HepG2 (cell line): ENCODE measurements around the gene ODAM. TPM values are rescaled to one million over a fixed set of nuclear protein-coding genes. Genes with fewer than 3 reads are reported as not detected.

ENCODE experiments used
- AFF4 ChIP-seq: sonication (generic); formaldehyde crosslinking; IDR thresholded peaks from 2 replicates; pipeline ENCODE4 v1.4.0; 2020; ENCODE audit warnings: missing genetic modification reagents
- BCLAF1 ChIP-seq: fragments of 450-650 bp; IDR thresholded peaks from 2 replicates; pipeline ENCODE4 v1.6.1; 2017; ENCODE audit warnings: mild to moderate bottlenecking
- DPF2 ChIP-seq: sonication (generic); formaldehyde crosslinking; IDR thresholded peaks from 2 replicates; pipeline ENCODE4 v1.4.0; 2020; ENCODE audit warnings: mild to moderate bottlenecking, low read depth, missing genetic modification reagents, borderline replicate concordance
- JDP2 ChIP-seq: sonication (generic); formaldehyde crosslinking; IDR thresholded peaks from 2 replicates; pipeline ENCODE4 v1.8.1; 2022; ENCODE audit warnings: missing genetic modification reagents, borderline replicate concordance
- JUNB ChIP-seq: sonication (generic); formaldehyde crosslinking; IDR thresholded peaks from 2 replicates; pipeline ENCODE4 v1.8.0; 2022; ENCODE audit warnings: missing genetic modification reagents, mild to moderate bottlenecking, borderline replicate concordance
- MTF1 ChIP-seq: sonication (generic); formaldehyde crosslinking; IDR thresholded peaks from 2 replicates; pipeline ENCODE4 v1.5.0; 2020; ENCODE audit warnings: missing genetic modification reagents
- NCOA1 ChIP-seq: sonication (generic); formaldehyde crosslinking; IDR thresholded peaks from 2 replicates; pipeline ENCODE4 v1.9.0; 2021; ENCODE audit warnings: missing genetic modification reagents
- REXO4 ChIP-seq: sonication (generic); formaldehyde crosslinking; IDR thresholded peaks from 2 replicates; pipeline ENCODE4 v1.8.0; 2022; ENCODE audit warnings: missing genetic modification reagents, mild to moderate bottlenecking, borderline replicate concordance
- ZNF652 ChIP-seq: IDR thresholded peaks from 2 replicates; pipeline ENCODE4 v1.6.1; 2016; ENCODE audit warnings: low read depth, borderline replicate concordance
- ZNF713 ChIP-seq: sonication (generic); formaldehyde crosslinking; IDR thresholded peaks from 2 replicates; pipeline ENCODE4 v1.4.0; 2020; ENCODE audit warnings: mild to moderate bottlenecking, missing genetic modification reagents
- polyA plus RNA-seq, 8 experiments: library from polyadenylated mRNA; depleted of rRNA in 3 of 8; stranded (reverse) in 7 of 8; unstranded in 1 of 8; fragments of >200 nt; fragmentation: Illumina TruSeq in 4 of 8; extraction: Trizol in 4 of 8; gene quantifications; 2 replicates each; pipeline versions ENCODE4 v1.2.1 to v1.2.3, GENCODE V29; 2011 to 2016; ENCODE audit warnings: low read depth in 4 of 8, missing spikeins in 1 of 8, mixed read lengths in 1 of 8; ENCODE audit not compliant: insufficient read depth in 1 of 8
- total RNA-seq, 5 experiments: library from RNA; depleted of rRNA; stranded (reverse); fragments of >200 nt; fragmentation: Illumina TruSeq; extraction: Trizol; gene quantifications; 2 replicates each; pipeline ENCODE4 v1.2.3, GENCODE V29; 2016; ENCODE audit warnings: low read depth in 1 of 5
- TF ChIP-seq, protein P1 (sequence below): sonication (generic); formaldehyde crosslinking; IDR thresholded peaks from 2 replicates; pipeline ENCODE4 v1.4.0; 2020; ENCODE audit warnings: missing genetic modification reagents, borderline replicate concordance
- TF ChIP-seq, protein P2 (sequence below): sonication (generic); formaldehyde crosslinking; IDR thresholded peaks from 2 replicates; pipeline ENCODE4 v1.9.0; 2021; ENCODE audit warnings: missing genetic modification reagents, mild to moderate bottlenecking, borderline replicate concordance
- TF ChIP-seq, protein P3 (sequence below): sonication (generic); formaldehyde crosslinking; IDR thresholded peaks from 2 replicates; pipeline ENCODE4 v1.8.0; 2022; ENCODE audit warnings: missing genetic modification reagents, mild to moderate bottlenecking, moderate library complexity, borderline replicate concordance

Gene ODAM
- total and polyA plus RNA-seq, 2 of the 13 experiments (the other 11 are each of a cell fraction or from before 2014, with no cell fraction given) = 94.6 to 115 TPM

GRCh38 chr4:70182517-70183167 lies 12.9 kb upstream of the ODAM start (continued):
- TF ChIP-seq, protein P1, sequence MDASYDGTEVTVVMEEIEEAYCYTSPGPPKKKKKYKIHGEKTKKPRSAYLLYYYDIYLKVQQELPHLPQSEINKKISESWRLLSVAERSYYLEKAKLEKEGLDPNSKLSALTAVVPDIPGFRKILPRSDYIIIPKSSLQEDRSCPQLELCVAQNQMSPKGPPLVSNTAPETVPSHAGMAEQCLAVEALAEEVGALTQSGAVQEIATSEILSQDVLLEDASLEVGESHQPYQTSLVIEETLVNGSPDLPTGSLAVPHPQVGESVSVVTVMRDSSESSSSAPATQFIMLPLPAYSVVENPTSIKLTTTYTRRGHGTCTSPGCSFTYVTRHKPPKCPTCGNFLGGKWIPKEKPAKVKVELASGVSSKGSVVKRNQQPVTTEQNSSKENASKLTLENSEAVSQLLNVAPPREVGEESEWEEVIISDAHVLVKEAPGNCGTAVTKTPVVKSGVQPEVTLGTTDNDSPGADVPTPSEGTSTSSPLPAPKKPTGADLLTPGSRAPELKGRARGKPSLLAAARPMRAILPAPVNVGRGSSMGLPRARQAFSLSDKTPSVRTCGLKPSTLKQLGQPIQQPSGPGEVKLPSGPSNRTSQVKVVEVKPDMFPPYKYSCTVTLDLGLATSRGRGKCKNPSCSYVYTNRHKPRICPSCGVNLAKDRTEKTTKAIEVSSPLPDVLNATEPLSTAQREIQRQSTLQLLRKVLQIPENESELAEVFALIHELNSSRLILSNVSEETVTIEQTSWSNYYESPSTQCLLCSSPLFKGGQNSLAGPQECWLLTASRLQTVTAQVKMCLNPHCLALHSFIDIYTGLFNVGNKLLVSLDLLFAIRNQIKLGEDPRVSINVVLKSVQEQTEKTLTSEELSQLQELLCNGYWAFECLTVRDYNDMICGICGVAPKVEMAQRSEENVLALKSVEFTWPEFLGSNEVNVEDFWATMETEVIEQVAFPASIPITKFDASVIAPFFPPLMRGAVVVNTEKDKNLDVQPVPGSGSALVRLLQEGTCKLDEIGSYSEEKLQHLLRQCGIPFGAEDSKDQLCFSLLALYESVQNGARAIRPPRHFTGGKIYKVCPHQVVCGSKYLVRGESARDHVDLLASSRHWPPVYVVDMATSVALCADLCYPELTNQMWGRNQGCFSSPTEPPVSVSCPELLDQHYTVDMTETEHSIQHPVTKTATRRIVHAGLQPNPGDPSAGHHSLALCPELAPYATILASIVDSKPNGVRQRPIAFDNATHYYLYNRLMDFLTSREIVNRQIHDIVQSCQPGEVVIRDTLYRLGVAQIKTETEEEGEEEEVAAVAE = no peak
- TF ChIP-seq AFF4 (CRISPR knock-in tag) (no peak; the same call in 1 of the 2 replicates), ZNF652 (CRISPR knock-in tag) (peak; percentile 67; the same call in 1 of the 2 replicates), NCOA1 (CRISPR knock-in tag) (peak; percentile 95), JDP2 (CRISPR knock-in tag) (no peak; the same call in 1 of the 2 replicates), MTF1 (CRISPR knock-in tag) (no peak), REXO4 (CRISPR knock-in tag) (no peak), ZNF713 (CRISPR knock-in tag) (no peak), BCLAF1 (no peak), JUNB (CRISPR knock-in tag) (peak; percentile 77; the same call in 1 of the 2 replicates), DPF2 (CRISPR knock-in tag) (peak; percentile 71)
- TF ChIP-seq, protein P2, sequence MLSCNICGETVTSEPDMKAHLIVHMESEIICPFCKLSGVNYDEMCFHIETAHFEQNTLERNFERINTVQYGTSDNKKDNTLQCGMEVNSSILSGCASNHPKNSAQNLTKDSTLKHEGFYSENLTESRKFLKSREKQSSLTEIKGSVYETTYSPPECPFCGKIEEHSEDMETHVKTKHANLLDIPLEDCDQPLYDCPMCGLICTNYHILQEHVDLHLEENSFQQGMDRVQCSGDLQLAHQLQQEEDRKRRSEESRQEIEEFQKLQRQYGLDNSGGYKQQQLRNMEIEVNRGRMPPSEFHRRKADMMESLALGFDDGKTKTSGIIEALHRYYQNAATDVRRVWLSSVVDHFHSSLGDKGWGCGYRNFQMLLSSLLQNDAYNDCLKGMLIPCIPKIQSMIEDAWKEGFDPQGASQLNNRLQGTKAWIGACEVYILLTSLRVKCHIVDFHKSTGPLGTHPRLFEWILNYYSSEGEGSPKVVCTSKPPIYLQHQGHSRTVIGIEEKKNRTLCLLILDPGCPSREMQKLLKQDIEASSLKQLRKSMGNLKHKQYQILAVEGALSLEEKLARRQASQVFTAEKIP (CRISPR knock-in tag) = no peak
- TF ChIP-seq, protein P3, sequence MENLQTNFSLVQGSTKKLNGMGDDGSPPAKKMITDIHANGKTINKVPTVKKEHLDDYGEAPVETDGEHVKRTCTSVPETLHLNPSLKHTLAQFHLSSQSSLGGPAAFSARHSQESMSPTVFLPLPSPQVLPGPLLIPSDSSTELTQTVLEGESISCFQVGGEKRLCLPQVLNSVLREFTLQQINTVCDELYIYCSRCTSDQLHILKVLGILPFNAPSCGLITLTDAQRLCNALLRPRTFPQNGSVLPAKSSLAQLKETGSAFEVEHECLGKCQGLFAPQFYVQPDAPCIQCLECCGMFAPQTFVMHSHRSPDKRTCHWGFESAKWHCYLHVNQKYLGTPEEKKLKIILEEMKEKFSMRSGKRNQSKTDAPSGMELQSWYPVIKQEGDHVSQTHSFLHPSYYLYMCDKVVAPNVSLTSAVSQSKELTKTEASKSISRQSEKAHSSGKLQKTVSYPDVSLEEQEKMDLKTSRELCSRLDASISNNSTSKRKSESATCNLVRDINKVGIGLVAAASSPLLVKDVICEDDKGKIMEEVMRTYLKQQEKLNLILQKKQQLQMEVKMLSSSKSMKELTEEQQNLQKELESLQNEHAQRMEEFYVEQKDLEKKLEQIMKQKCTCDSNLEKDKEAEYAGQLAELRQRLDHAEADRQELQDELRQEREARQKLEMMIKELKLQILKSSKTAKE (CRISPR knock-in tag) = peak; percentile 78
